GM13976 (cell line): ENCODE results near the gene SMYD3.

Experiments
- DNase-seq: peaks from one replicate; pipeline ENCODE4 v3.0.0; 2012; ENCODE audit warnings: low spot score
- CTCF ChIP-seq: IDR thresholded peaks from 2 replicates; pipeline ENCODE4 v1.5.1; 2012; ENCODE audit warnings: borderline replicate concordance, mild to moderate bottlenecking; ENCODE audit not compliant: insufficient read depth; ENCODE audit errors: extremely low read depth, missing control alignments, control extremely low read depth
- in situ Hi-C: fragments of 300-500 bp; cut with MboI; formaldehyde crosslinking; loops from one replicate; pipeline ENCODE4 v1.12.0; 2022; ENCODE audit warnings: low sequenced_read_pairs, mixed read lengths, inconsistent platforms; ENCODE audit not compliant: unreplicated experiment

The SMYD3 gene

GRCh38 chr1:246540738-246541491 is 33.8 kb upstream of the SMYD3 start:
- in situ Hi-C loops = no loop called here
- DNase-seq = no peak
- no peak for TF ChIP-seq CTCF

GRCh38 chr1:246537887-246538286 is 30.8 kb upstream of the SMYD3 start:
- in situ Hi-C loops = no loop called here
- no peak for DNase-seq
- TF ChIP-seq CTCF = no peak

GRCh38 chr1:246537441-246537840 is 30.4 kb upstream of the SMYD3 start:
- TF ChIP-seq CTCF = no peak
- in situ Hi-C loops = no loop called here
- no peak for DNase-seq

GRCh38 chr1:246534114-246534513 is 27.0 kb upstream of the SMYD3 start:
- TF ChIP-seq CTCF = no peak
- in situ Hi-C loops = no loop called here
- no peak for DNase-seq

DNA sequence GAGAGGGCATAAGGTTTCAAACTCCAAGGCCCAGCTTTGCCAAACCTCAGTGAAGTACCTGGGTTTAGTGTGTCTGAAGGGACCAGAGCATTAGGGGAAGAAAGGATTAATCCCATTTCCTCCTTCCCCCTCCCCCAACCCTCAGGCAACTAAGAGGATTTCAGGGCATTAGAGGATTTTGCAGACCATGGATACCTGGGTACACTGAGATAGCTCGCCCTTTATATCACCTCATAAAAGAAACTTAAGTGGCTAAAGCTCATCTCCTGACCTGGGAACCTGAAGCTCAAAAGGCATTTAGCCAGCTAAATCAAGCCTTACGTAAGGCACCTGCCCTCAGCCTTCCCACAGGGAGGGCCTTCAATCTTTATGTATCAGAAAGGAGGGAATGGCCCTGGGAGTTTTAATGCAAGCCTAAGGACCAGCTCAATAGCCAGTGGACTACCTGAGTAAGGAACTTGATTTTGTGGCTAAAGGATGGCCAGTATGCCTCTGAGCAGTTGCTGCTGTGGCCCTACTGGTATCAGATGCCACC is 26.4 kb upstream of the SMYD3 start:
- TF ChIP-seq CTCF = no peak
- DNase-seq = no peak
- in situ Hi-C loops = no loop called here

GRCh38 chr1:246532519-246532918 is 25.4 kb upstream of the SMYD3 start:
- TF ChIP-seq CTCF = no peak
- in situ Hi-C loops = no loop called here
- no peak for DNase-seq
